Ascending aorta (tissue), 2 donors: ENCODE measurements around the gene PHLPP1. TPM values are rescaled to one million over a fixed set of nuclear protein-coding genes. Genes with fewer than 3 reads are reported as not detected.

Experiments used
- DNase-seq, 2 donors: peaks; one replicate each; pipeline ENCODE4 v3.0.0-alpha.2; 2019; ENCODE audit warnings: low spot score in 2 of 2
- H3K27ac ChIP-seq, 2 donors: fragments of 200-600 bp; sonication (generic); one replicate each; pipeline ENCODE4 v1.5.1; 2016 to 2017; ENCODE audit warnings: mild to moderate bottlenecking in 1 of 2
- H3K27me3 ChIP-seq: fragments of 200-600 bp; sonication (generic); one replicate; pipeline ENCODE4 v1.5.1; 2017
- H3K36me3 ChIP-seq, 2 donors: fragments of 200-600 bp; sonication (generic); one replicate each; pipeline ENCODE4 v1.5.1; 2016
- H3K4me1 ChIP-seq, 2 donors: fragments of 200-600 bp; sonication (generic); one replicate each; pipeline ENCODE4 v1.5.1; 2016 to 2017; ENCODE audit warnings: mild to moderate bottlenecking in 1 of 2
- H3K4me3 ChIP-seq, 2 donors: fragments of 200-600 bp; sonication (generic); one replicate each; pipeline ENCODE4 v1.5.1; 2016 to 2017; ENCODE audit warnings: mild to moderate bottlenecking in 1 of 2
- H3K9me3 ChIP-seq, 2 donors: fragments of 200-600 bp; sonication (generic); one replicate each; pipeline ENCODE4 v1.5.1; 2016
- CTCF ChIP-seq, 3 experiments: fragments of 200-600 bp in 2 of 3; fragments of 450-650 bp in 1 of 3; sonication (generic) in 2 of 3; IDR thresholded peaks; one replicate each; pipeline ENCODE4 v1.5.1; 2016 to 2019; ENCODE audit warnings: antibody characterized with exemption in 3 of 3, mild to moderate bottlenecking in 1 of 3, moderate library complexity in 1 of 3
- intact Hi-C: fragments of 100-400 bp; cut with DNase I; formaldehyde crosslinking; loops from one replicate; pipeline ENCODE4 v1.15.1; 2023
- total RNA-seq: library from RNA; depleted of rRNA; stranded (reverse); fragments of >200 nt; gene quantifications from one replicate; pipeline ENCODE4 v1.1.0, GENCODE V29; 2016

The PHLPP1 gene
- total RNA-seq, 1 donor from 2014 or later: 9.8 TPM

GRCh38 chr18:62875323-62875722, 160.0 kb downstream of the PHLPP1 start:
- no peaks in the 10 kb centered on the region for H3K27me3 ChIP-seq
- intact Hi-C loops: loop anchor here (5.0 kb wide), 1 partner anchor 62 kb away; no protein-coding TSS in a partner anchor
- H3K4me3 ChIP-seq: no peak overlapping the region
- peaks cover 0 to 5% of the 10 kb centered on the region in 2 donors for H3K4me1 ChIP-seq
- no peak overlapping the region for H3K27ac ChIP-seq
- H3K9me3 ChIP-seq: no peaks in the 10 kb centered on the region
- H3K36me3 ChIP-seq: no peaks in the 10 kb centered on the region
- DNase-seq: no peak
- TF ChIP-seq CTCF (IDR thresholded peaks at IDR 0.05): no peak

- no peak overlapping the region for H3K27ac ChIP-seq
- intact Hi-C loops: loop anchor here (5.0 kb wide), 1 partner anchor 61 kb away; no protein-coding TSS in a partner anchor
- H3K9me3 ChIP-seq: no peaks in the 10 kb centered on the region
- peaks cover 0 to 2% of the 10 kb centered on the region in 2 donors for H3K4me1 ChIP-seq
- no peak overlapping the region for H3K4me3 ChIP-seq
- TF ChIP-seq CTCF (IDR thresholded peaks at IDR 0.05): no peak
- H3K36me3 ChIP-seq: no peaks in the 10 kb centered on the region
- no peaks in the 10 kb centered on the region for H3K27me3 ChIP-seq
- no peak for DNase-seq
These were observed 160.8 kb downstream of the PHLPP1 start for GRCh38 chr18:62876111-62876510.

- H3K27ac ChIP-seq: no peak overlapping the region
- H3K4me1 ChIP-seq: peaks cover 0 to 2% of the 10 kb centered on the region in 2 donors
- TF ChIP-seq CTCF (IDR thresholded peaks at IDR 0.05): no peak
- no peak for DNase-seq
- intact Hi-C loops: loop anchor here (5.0 kb wide), 1 partner anchor 60 kb away; no protein-coding TSS in a partner anchor
- H3K9me3 ChIP-seq: no peaks in the 10 kb centered on the region
- H3K27me3 ChIP-seq: no peaks in the 10 kb centered on the region
- no peaks in the 10 kb centered on the region for H3K36me3 ChIP-seq
- no peak overlapping the region for H3K4me3 ChIP-seq
These were observed 161.5 kb downstream of the PHLPP1 start for GRCh38 chr18:62876828-62877227.

- Histone ChIP-seq H3K9me3 (no peaks in the 10 kb centered on the region), H3K36me3 (no peaks in the 10 kb centered on the region), H3K4me3 (no peak overlapping the region), H3K4me1 (peaks cover 0 to 2% of the 10 kb centered on the region in 2 donors), H3K27ac (peak overlapping the region in 1 of 2 donors; percentile 19), H3K27me3 (no peaks in the 10 kb centered on the region)
- peak in 1 of 3 experiments; percentile 10 for TF ChIP-seq CTCF (IDR thresholded peaks at IDR 0.05)
- intact Hi-C loops: loop anchor here (5.0 kb wide), 1 partner anchor 60 kb away; no protein-coding TSS in a partner anchor
- DNase-seq: no peak
These were observed 162.3 kb downstream of the PHLPP1 start for GRCh38 chr18:62877411-62878221.

- Histone ChIP-seq H3K4me1 (peaks cover 0 to 2% of the 10 kb centered on the region in 2 donors), H3K27ac (no peak overlapping the region), H3K27me3 (no peaks in the 10 kb centered on the region), H3K9me3 (no peaks in the 10 kb centered on the region), H3K36me3 (no peaks in the 10 kb centered on the region), H3K4me3 (no peak overlapping the region)
- intact Hi-C loops: loop anchor here (5.0 kb wide), 1 partner anchor 59 kb away; no protein-coding TSS in a partner anchor
- DNase-seq: no peak
- no peak for TF ChIP-seq CTCF (IDR thresholded peaks at IDR 0.05)
These were observed 163.0 kb downstream of the PHLPP1 start for GRCh38 chr18:62878305-62878704.
